Vagina (tissue), 2 donors: ENCODE measurements around the gene KCNH4. TPM values are rescaled to one million over a fixed set of nuclear protein-coding genes. Genes with fewer than 3 reads are reported as not detected.

Source experiments
- DNase-seq, 2 donors: peaks; one replicate each; pipeline ENCODE4 v3.0.0-alpha.2; 2017; ENCODE audit errors: extremely low spot score in 2 of 2
- H3K27ac ChIP-seq: fragments of 200-600 bp; sonication (generic); one replicate; pipeline ENCODE4 v1.5.1; 2019
- H3K27me3 ChIP-seq: fragments of 200-600 bp; sonication (generic); one replicate; pipeline ENCODE4 v1.5.1; 2019
- H3K36me3 ChIP-seq, 2 donors: fragments of 200-600 bp; sonication (generic); one replicate each; pipeline ENCODE4 v1.5.1; 2017 to 2019
- H3K4me1 ChIP-seq: fragments of 200-600 bp; sonication (generic); one replicate; pipeline ENCODE4 v1.5.1; 2019
- H3K4me3 ChIP-seq, 2 donors: fragments of 200-600 bp; sonication (generic); 1 replicate in 1 of 2; 2 replicates in 1 of 2; pipeline ENCODE4 v1.5.1; 2016 to 2019
- H3K9me3 ChIP-seq: fragments of 200-600 bp; sonication (generic); one replicate; pipeline ENCODE4 v1.5.1; 2019
- CTCF ChIP-seq, 3 experiments: fragments of 450-650 bp in 2 of 3; fragments of 200-600 bp in 1 of 3; sonication (generic) in 1 of 3; IDR thresholded peaks; one replicate each; pipeline ENCODE4 v1.5.1; 2017 to 2019; ENCODE audit warnings: antibody characterized with exemption in 3 of 3, mild to moderate bottlenecking in 2 of 3, moderate library complexity in 2 of 3
- POLR2A ChIP-seq, 2 donors: fragments of 450-650 bp; IDR thresholded peaks; one replicate each; pipeline ENCODE4 v1.6.1; 2017; ENCODE audit warnings: antibody characterized with exemption in 2 of 2, mild to moderate bottlenecking in 2 of 2, moderate library complexity in 2 of 2
- POLR2AphosphoS5 ChIP-seq, 2 donors: sonication (generic); formaldehyde crosslinking; IDR thresholded peaks; one replicate each; pipeline ENCODE4 v1.9.0; 2017; ENCODE audit warnings: antibody characterized with exemption in 2 of 2, mild to moderate bottlenecking in 2 of 2, low read depth in 1 of 2; ENCODE audit not compliant: insufficient read depth in 1 of 2
- intact Hi-C: fragments of 100-400 bp; cut with DNase I; formaldehyde crosslinking; loops from one replicate; pipeline ENCODE4 v1.15.1; 2023
- total RNA-seq: library from RNA; depleted of rRNA; stranded (reverse); fragments of >200 nt; gene quantifications from one replicate; pipeline ENCODE4 v1.2.3, GENCODE V29; 2016

KCNH4 gene
- total RNA-seq, 1 donor from 2014 or later = not detected

GRCh38 chr17:42114118-42114517, 66.8 kb downstream of the KCNH4 start:
- intact Hi-C loops = loop anchor here (5.0 kb wide), 2 partner anchors 47 to 147 kb away; partner anchors contain the start of gene CNP
- no peak overlapping the region for H3K27ac ChIP-seq
- H3K27me3 ChIP-seq = no peaks in the 10 kb centered on the region
- peaks cover 0 to 20% of the 10 kb centered on the region in 2 donors for H3K36me3 ChIP-seq
- no peaks in the 10 kb centered on the region for H3K9me3 ChIP-seq
- DNase-seq = no peak
- TF ChIP-seq POLR2A (IDR thresholded peaks at IDR 0.05) (no peak), POLR2AphosphoS5 (IDR thresholded peaks at IDR 0.05; ENCODE audit: insufficient read depth in 1 of 2, low read depth in 1 of 2) (no peak), CTCF (IDR thresholded peaks at IDR 0.05) (no peak)
- H3K4me3 ChIP-seq = no peak overlapping the region
- peaks cover 35% of the 10 kb centered on the region for H3K4me1 ChIP-seq

- Histone ChIP-seq H3K9me3 (no peaks in the 10 kb centered on the region), H3K36me3 (peaks cover 0 to 20% of the 10 kb centered on the region in 2 donors), H3K27ac (peak overlapping the region; percentile 92), H3K4me3 (no peak overlapping the region), H3K4me1 (peaks cover 30% of the 10 kb centered on the region), H3K27me3 (no peaks in the 10 kb centered on the region)
- intact Hi-C loops = loop anchor here (5.0 kb wide), 2 partner anchors 46 to 146 kb away; partner anchors contain the start of gene CNP
- DNase-seq = no peak
- TF ChIP-seq POLR2A (IDR thresholded peaks at IDR 0.05) = no peak
- TF ChIP-seq POLR2AphosphoS5 (IDR thresholded peaks at IDR 0.05; ENCODE audit: insufficient read depth in 1 of 2, low read depth in 1 of 2) = no peak
- TF ChIP-seq CTCF (IDR thresholded peaks at IDR 0.05) = no peak
These were observed 67.5 kb downstream of the KCNH4 start for GRCh38 chr17:42113293-42114069.

GRCh38 chr17:42112552-42113176, 68.3 kb downstream of the KCNH4 start, which contains the start of gene DHX58:
TSS of gene DHX58 (minus strand) at chr17:42112714. CDS start at chr17:42111892, 822 bp downstream.
- no peaks in the 10 kb centered on the region for H3K27me3 ChIP-seq
- no peak for DNase-seq
- peak within 1 kb of the TSS; percentile 92 for H3K27ac ChIP-seq
- H3K4me1 ChIP-seq = peaks cover 30% of the 10 kb centered on the region
- TF ChIP-seq POLR2A (IDR thresholded peaks at IDR 0.05) (peak in 1 of 2 donors; percentile 72), CTCF (IDR thresholded peaks at IDR 0.05) (peak in 1 of 3 experiments; percentile 24), POLR2AphosphoS5 (IDR thresholded peaks at IDR 0.05; ENCODE audit: insufficient read depth in 1 of 2, low read depth in 1 of 2) (peak; percentile 78 to 81)
- peaks cover 0 to 14% of the 10 kb centered on the region in 2 donors for H3K36me3 ChIP-seq
- intact Hi-C loops = loop anchor here (5.0 kb wide), 2 partner anchors 45 to 145 kb away; partner anchors contain the start of gene CNP
- H3K9me3 ChIP-seq = no peaks in the 10 kb centered on the region
- H3K4me3 ChIP-seq = peak within 1 kb of the TSS; percentile 51 to 59

- no peaks in the 10 kb centered on the region for H3K27me3 ChIP-seq
- DNase-seq = no peak
These were observed 68.9 kb downstream of the KCNH4 start for GRCh38 chr17:42111871-42112551.

More at GRCh38 chr17:42111871-42112551, 68.9 kb downstream of the KCNH4 start:
- peak overlapping the region; percentile 51 to 59 for H3K4me3 ChIP-seq
- peak overlapping the region; percentile 92 for H3K27ac ChIP-seq
- peaks cover 30% of the 10 kb centered on the region for H3K4me1 ChIP-seq
- no peaks in the 10 kb centered on the region for H3K9me3 ChIP-seq
- peaks cover 0 to 7% of the 10 kb centered on the region in 2 donors for H3K36me3 ChIP-seq
- TF ChIP-seq POLR2AphosphoS5 (IDR thresholded peaks at IDR 0.05; ENCODE audit: insufficient read depth in 1 of 2, low read depth in 1 of 2) (no peak), CTCF (IDR thresholded peaks at IDR 0.05) (no peak), POLR2A (IDR thresholded peaks at IDR 0.05) (no peak)
- intact Hi-C loops = loop anchor here (5.0 kb wide), 2 partner anchors 45 to 145 kb away; partner anchors contain the start of gene CNP
